ACHN (cell line): ENCODE measurements around the gene SIGLEC8.
"Not testable (repeated sequence)": the region's sequence is repeated elsewhere in the genome, so short reads cannot be mapped to it uniquely, and the experiment has no call there.

Experiments
- DNase-seq: peaks from one replicate; pipeline ENCODE4 v3.0.0-alpha.2; 2015
- in situ Hi-C: cut with HindIII; loops from 2 replicates; pipeline ENCODE4 v1.10.0; 2017; ENCODE audit warnings: low sequenced_read_pairs, low pct_ligation_motif_present, low pct_unique_long_range_greater_than_20kb

Gene SIGLEC8

GRCh38 chr19:51478381-51479234 is 20.4 kb upstream of the SIGLEC8 start, which contains the start of gene CEACAM18:
CEACAM18 (plus strand) TSS chr19:51478539.
- no peak for DNase-seq
- in situ Hi-C loops: no loop called here

DNA sequence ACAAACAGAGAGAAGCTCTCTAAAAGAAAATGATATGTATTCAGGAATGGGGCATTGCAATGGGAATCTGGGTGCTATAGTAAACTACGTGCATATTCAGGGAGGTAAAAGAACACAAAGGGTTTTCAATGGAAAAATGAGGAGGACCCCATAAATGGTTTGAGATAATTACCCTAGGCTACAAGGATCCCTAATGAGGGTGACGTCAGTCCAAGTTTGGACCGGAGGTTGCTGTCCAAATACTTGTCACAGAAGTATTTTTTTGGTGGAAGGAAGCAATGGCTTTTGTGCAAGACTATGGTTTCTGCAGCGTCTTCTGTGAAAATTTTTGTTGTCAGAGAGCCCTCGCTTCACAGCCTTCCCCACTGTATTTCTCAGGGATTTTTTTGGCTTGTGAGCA is 19.1 kb upstream of the SIGLEC8 start:
- in situ Hi-C loops: no loop called here
- no peak for DNase-seq

DNA sequence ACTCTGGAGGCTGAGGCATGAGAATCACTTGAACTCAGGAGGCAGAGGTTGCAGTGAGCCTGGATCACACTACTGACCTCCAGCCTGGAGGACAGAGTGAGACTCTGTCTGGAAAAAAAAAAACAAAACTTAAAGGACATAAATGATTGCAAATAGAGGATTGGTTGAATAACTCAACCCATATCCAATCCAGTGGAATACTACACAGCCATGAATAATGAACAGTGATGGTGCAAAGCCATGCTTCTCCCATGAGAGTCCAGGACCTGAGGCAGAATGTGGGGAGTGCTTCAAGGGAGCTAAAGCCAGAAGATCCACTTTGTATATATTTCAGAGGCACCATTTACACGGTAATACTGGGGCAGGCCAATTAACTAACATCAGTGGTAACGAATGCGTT is 17.9 kb upstream of the SIGLEC8 start:
- DNase-seq: no peak
- in situ Hi-C loops: no loop called here

- DNase-seq: peak; percentile 43
- in situ Hi-C loops: no loop called here
These were observed 14.9 kb upstream of the SIGLEC8 start for GRCh38 chr19:51473009-51473707.

DNA sequence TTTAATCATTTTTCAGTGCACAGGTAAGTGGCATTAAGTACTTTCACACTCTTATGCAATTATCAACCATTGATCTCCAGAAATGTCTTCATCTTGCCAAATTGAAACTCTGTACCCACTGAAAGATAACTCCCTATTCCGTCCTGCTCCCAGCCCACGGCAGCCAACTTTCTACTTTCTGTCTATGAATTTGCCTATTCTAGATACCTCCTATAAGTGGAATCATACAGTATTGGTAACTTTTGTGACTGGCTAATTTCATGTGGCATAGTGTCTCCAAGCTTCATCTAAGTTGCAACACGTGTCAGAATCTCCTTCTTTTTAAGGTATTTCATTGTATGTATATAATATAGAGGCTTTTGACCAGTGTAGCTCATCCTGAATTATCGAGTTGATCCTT is 14.4 kb upstream of the SIGLEC8 start:
- in situ Hi-C loops: no loop called here
- no peak for DNase-seq

- in situ Hi-C loops: no loop called here
- no peak for DNase-seq
These were observed 13.3 kb upstream of the SIGLEC8 start for GRCh38 chr19:51471527-51471926.

- in situ Hi-C loops: no loop called here
- DNase-seq: no peak
These were observed 12.7 kb upstream of the SIGLEC8 start for GRCh38 chr19:51470966-51471365.

- in situ Hi-C loops: no loop called here
These were observed 11.4 kb upstream of the SIGLEC8 start for GRCh38 chr19:51469629-51470028.

DNA sequence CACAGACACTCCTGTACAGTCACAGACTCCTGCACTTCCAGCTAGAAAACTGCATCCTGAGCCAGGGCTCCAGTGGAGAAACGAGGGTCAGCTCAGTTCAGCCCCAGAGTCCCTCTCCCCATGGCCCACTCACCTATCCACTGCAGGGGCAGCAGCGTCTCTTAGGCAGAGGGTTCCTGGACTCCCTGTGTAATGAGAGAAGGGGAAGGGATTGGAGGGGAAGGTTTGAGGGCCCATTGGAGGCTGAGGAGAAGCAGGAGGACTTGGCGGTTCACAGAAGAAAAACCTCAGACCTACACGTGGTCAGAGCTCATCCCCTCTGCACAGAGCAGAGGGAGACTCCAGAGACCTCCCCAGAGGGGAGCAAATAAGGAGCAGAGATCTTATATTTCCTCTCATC is 10.9 kb upstream of the SIGLEC8 start:
- in situ Hi-C loops: no loop called here
- no peak for DNase-seq

More at GRCh38 chr19:51469629-51470028, 11.4 kb upstream of the SIGLEC8 start:
- DNase-seq: no peak

DNA sequence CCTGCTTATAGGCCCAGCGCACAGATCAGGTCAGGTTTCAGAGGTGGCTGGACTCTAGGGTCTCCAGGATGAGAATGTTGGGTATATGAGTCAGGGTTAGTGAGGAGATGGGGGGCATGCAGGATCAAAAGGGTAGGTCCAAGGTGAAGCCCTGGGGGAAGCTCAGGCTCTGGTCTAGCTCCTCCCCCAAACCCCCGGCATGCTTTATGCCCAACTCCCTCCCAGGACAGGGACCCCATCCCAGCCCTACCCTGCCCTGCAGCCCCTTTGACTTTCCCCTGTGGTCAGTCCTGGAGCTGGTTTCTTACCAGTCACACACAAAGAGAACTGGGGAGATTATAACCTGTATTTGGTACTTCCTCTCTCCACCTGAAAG is 10.3 kb upstream of the SIGLEC8 start:
- in situ Hi-C loops: no loop called here

DNA sequence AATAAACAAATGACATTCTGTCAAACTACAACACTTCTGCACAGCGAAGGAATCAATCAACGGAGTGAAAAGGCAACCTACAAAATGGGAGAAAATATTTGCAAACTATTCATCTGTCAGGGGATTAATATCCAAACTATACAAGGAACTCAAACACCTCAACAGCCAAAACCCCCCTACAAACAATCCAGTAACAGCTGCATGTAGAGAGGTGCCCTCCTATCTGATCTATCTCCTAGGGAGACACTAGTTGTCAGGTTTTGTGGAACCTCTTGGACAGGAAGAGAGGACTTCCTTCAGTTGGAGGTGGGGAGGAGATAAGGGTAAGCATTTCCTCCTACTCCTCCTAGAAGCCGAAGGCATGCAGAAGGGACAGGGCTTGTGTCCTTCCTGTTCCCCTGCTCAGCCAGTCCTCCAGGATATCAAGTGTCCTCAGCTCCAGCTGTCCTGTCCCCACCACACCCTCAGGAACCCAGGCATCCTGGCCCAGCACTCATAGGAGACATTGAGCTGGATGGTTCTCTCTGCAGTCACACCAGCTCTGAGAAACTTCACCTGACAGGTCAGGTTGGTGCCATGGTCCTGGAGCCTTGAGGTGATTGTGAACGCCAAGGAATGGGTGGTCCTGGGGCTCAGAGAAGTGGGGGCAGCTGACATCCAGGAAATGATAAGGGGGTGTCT is 9.8 kb upstream of the SIGLEC8 start:
- in situ Hi-C loops: no loop called here
- DNase-seq: no peak

More for the DNA sequence above, 10.3 kb upstream of the SIGLEC8 start:
- DNase-seq: no peak

DNA sequence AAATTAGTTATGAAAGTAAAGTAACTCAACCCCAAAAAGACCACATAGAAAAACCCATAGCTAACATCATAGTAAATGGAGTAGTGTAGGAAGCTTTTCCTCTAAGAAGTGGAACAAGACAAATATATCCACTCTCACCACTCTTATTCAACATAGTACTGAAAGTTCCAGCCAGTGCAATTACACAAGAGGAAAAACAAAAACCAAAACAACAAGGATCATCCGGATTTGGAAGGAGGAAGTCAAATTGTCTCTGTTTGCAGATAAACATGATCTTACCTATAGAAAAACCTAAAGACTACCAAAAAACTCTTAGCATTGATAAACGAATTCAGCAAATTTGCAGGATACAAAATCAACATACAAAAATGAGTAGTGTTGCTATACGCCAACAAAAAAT is 8.5 kb upstream of the SIGLEC8 start:
- no peak for DNase-seq
- in situ Hi-C loops: no loop called here

DNA sequence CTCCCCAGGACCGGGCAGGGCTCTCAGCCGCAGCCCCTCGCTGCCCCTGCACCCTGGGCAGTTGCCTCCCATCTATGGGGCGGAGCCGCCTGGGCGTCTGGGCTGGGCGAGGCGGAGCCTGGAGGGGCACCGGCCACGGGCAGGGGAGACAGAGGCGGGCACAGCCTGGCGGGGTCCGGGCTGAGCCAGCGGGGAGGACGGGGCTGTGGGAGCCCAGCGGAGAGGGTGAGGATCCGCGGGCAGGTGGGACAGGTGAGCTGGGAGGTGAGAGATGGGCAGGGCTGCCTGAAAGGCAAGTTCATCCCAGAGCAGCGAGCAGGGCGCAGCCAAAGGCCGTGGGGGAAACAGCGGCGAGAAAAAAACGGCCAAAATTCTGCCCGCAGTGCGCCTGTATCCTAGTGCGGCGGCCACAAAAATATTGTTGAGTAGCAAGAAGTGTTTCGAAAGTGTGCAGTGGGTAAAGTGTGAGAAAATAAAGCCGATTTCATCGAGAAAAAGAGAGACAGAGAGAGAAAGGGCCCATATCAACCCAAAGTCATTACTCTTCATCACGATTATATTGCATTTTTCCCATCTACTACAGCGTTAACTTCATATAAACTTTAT is 5.8 kb upstream of the SIGLEC8 start:
- in situ Hi-C loops, DNase-seq: not testable (repeated sequence)

GRCh38 chr19:51462681-51463080 is 4.4 kb upstream of the SIGLEC8 start:
- DNase-seq: no peak
- in situ Hi-C loops: no loop called here

DNA sequence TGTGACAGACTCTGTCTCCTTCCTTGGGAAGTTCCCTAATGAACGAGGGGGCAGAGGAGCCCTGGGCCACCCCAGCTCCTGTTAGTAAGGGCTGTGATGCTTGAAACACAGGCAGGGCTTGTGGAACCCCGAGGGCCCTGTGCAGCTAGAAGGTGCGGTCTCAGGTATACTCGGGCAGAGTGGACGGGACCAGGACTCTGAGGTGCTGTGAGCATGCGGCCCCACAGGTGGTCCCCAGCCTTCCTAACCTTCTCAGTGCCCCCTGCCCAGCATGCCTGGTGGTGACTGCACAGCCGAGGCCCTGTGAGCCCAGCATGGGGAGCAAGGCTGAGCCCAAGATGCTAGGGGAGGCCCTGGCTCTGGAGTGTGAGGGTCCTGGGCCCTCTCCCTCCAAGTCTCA is 4.0 kb upstream of the SIGLEC8 start:
- no peak for DNase-seq
- in situ Hi-C loops: no loop called here

DNA sequence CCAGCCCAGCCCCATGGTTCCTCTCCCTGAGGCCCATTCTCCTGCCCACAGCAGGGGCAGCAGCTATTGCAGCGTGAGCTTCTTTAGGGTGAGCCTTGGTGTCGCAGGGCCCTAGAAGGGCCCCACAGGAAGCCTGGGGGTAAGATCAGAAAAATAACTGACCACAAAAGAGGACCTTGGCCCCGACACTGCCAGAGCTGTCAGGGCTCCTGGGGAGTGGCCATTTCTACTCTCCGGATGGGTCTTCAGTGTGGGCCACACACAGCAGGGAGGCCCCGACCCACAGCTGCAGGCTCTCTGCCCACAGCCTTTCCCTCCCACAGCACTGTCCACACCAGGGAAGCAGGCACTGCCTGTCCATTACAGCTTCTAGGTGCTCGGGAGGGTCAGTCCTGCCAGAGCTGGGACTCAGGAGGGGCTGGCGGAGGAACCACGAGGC is 3.5 kb upstream of the SIGLEC8 start:
- DNase-seq: no peak
- in situ Hi-C loops: no loop called here

- in situ Hi-C loops: no loop called here
- DNase-seq: no peak
These were observed 2.1 kb upstream of the SIGLEC8 start for GRCh38 chr19:51460164-51460992.

- in situ Hi-C loops: no loop called here
- DNase-seq: no peak
These were observed 748 bp upstream of the SIGLEC8 start for GRCh38 chr19:51458899-51459505.
